Measurements from ENCODE around the gene DNM3.

- no peak for TF ChIP-seq EZH2 (IDR thresholded peaks at IDR 0.05)
- no peak for TF ChIP-seq POLR2AphosphoS5 (IDR thresholded peaks at IDR 0.05; ENCODE audit: borderline replicate concordance, low read depth, low read length)
Observed at GRCh38 chr1:172177849-172178248, 336.6 kb downstream of the DNM3 start.

All from SK-N-MC (cell line).